Measurements from ENCODE around the gene SLC10A7.
A peak's percentile ranks its signal among the peaks of the same experiment; 100 is the strongest.

GRCh38 chr4:146245850-146246249, 275.9 kb downstream of the SLC10A7 start:
- TF ChIP-seq POLR2A (IDR thresholded peaks at IDR 0.05) (no peak), CTCF (IDR thresholded peaks at IDR 0.05) (no peak), POLR2AphosphoS5 (IDR thresholded peaks at IDR 0.05) (peak; percentile 11), EP300 (IDR thresholded peaks at IDR 0.05) (no peak)
